H9 (cell line): Measurements from ENCODE around the gene CD72. TPM values are rescaled to one million over a fixed set of nuclear protein-coding genes. Genes with fewer than 3 reads are reported as not detected.
A peak's percentile ranks its signal among the peaks of the same experiment; 100 is the strongest.

Experiments
- DNase-seq: peaks from one replicate; pipeline ENCODE4 v3.0.0-alpha.2; 2017
- H2AFZ ChIP-seq: one replicate; pipeline ENCODE4 v1.6.1; 2013; ENCODE audit warnings: mild to moderate bottlenecking, low read length, control low read depth, moderate library complexity
- H2AK5ac ChIP-seq: 2 replicates; pipeline ENCODE4 v1.6.1; 2013; ENCODE audit warnings: low read length, control low read depth, mixed read lengths; ENCODE audit not compliant: insufficient read length
- H2BK120ac ChIP-seq: one replicate; pipeline ENCODE4 v1.6.1; 2013; ENCODE audit warnings: low read depth, mild to moderate bottlenecking, low read length, control low read depth, inconsistent platforms; ENCODE audit not compliant: poor library complexity, severe bottlenecking
- H2BK12ac ChIP-seq: 2 replicates; pipeline ENCODE4 v1.6.1; 2013; ENCODE audit warnings: low read length, control low read depth, mixed read lengths, low read depth; ENCODE audit not compliant: insufficient read length
- H2BK15ac ChIP-seq: 2 replicates; pipeline ENCODE4 v1.6.1; 2013; ENCODE audit warnings: low read depth, low read length, control low read depth
- H2BK20ac ChIP-seq: one replicate; pipeline ENCODE4 v1.6.1; 2013; ENCODE audit warnings: low read depth, mild to moderate bottlenecking, low read length, control low read depth, inconsistent platforms; ENCODE audit not compliant: poor library complexity, severe bottlenecking
- H2BK5ac ChIP-seq: 2 replicates; pipeline ENCODE4 v1.6.1; 2013; ENCODE audit warnings: low read length, control low read depth, mixed read lengths; ENCODE audit not compliant: insufficient read length
- H3K14ac ChIP-seq: 2 replicates; pipeline ENCODE4 v1.6.1; 2013; ENCODE audit warnings: low read length, control low read depth; ENCODE audit not compliant: insufficient read depth
- H3K18ac ChIP-seq: 2 replicates; pipeline ENCODE4 v1.6.1; 2013; ENCODE audit warnings: low read depth, mild to moderate bottlenecking, mixed read lengths, low read length, control low read depth; ENCODE audit not compliant: insufficient read length
- H3K23ac ChIP-seq: 2 replicates; pipeline ENCODE4 v1.6.1; 2013; ENCODE audit warnings: low read length, control low read depth, mixed read lengths, low read depth; ENCODE audit not compliant: insufficient read length
- H3K23me2 ChIP-seq: 2 replicates; pipeline ENCODE4 v1.6.1; 2013; ENCODE audit warnings: low read depth, mild to moderate bottlenecking, mixed read lengths, low read length, control low read depth; ENCODE audit not compliant: insufficient read length, poor library complexity, severe bottlenecking
- H3K27ac ChIP-seq: 2 replicates; pipeline ENCODE4 v1.5.1; 2013; ENCODE audit warnings: low read length, control low read depth, mixed read lengths, low read depth; ENCODE audit not compliant: insufficient read length
- H3K27me3 ChIP-seq: 2 replicates; pipeline ENCODE4 v1.6.1; 2013; ENCODE audit warnings: low read length, control low read depth, inconsistent platforms; ENCODE audit not compliant: insufficient read depth
- H3K4ac ChIP-seq: 2 replicates; pipeline ENCODE4 v1.6.1; 2013; ENCODE audit warnings: low read depth, mild to moderate bottlenecking, control low read depth, inconsistent platforms, low read length, moderate library complexity
- H3K4me1 ChIP-seq: 2 replicates; pipeline ENCODE4 v1.6.1; 2013; ENCODE audit warnings: low read length, control low read depth, inconsistent platforms; ENCODE audit not compliant: insufficient read depth
- H3K4me2 ChIP-seq: 2 replicates; pipeline ENCODE4 v1.6.1; 2013; ENCODE audit warnings: low read length, control low read depth, mixed read lengths; ENCODE audit not compliant: insufficient read length, insufficient read depth
- H3K56ac ChIP-seq: 2 replicates; pipeline ENCODE4 v1.6.1; 2013; ENCODE audit warnings: low read depth, mild to moderate bottlenecking, mixed read lengths, low read length, control low read depth; ENCODE audit not compliant: insufficient read length
- H3K79me1 ChIP-seq: 2 replicates; pipeline ENCODE4 v1.6.1; 2013; ENCODE audit warnings: low read depth, mild to moderate bottlenecking, moderate library complexity, low read length, control low read depth, inconsistent platforms; ENCODE audit not compliant: insufficient read depth, poor library complexity, severe bottlenecking
- H3K79me2 ChIP-seq: 2 replicates; pipeline ENCODE4 v1.6.1; 2013; ENCODE audit warnings: low read length, control low read depth, inconsistent platforms; ENCODE audit not compliant: insufficient read depth
- H3K9ac ChIP-seq: 2 replicates; pipeline ENCODE4 v1.6.1; 2013; ENCODE audit warnings: low read length, control low read depth, mixed read lengths; ENCODE audit not compliant: insufficient read length; ENCODE audit errors: extremely low read depth
- H3K9me3 ChIP-seq: one replicate; pipeline ENCODE4 v1.6.1; 2013; ENCODE audit warnings: low read depth, low read length, inconsistent platforms; ENCODE audit not compliant: control insufficient read depth
- H3T11ph ChIP-seq: one replicate; pipeline ENCODE4 v1.6.1; 2013; ENCODE audit warnings: mild to moderate bottlenecking, low read length, control low read depth, inconsistent platforms
- H4K20me1 ChIP-seq: one replicate; pipeline ENCODE4 v1.6.1; 2013; ENCODE audit not compliant: control insufficient read depth, insufficient read length, insufficient read depth
- H4K5ac ChIP-seq: 2 replicates; pipeline ENCODE4 v1.6.1; 2013; ENCODE audit warnings: low read depth, mild to moderate bottlenecking, mixed read lengths, low read length, control low read depth; ENCODE audit not compliant: insufficient read length
- H4K8ac ChIP-seq: replicated peaks from 2 replicates; pipeline ENCODE4 v1.6.1; 2013; ENCODE audit warnings: low read length, control low read depth, mixed read lengths, low read depth; ENCODE audit not compliant: insufficient read length
- H4K91ac ChIP-seq: 2 replicates; pipeline ENCODE4 v1.6.1; 2013; ENCODE audit warnings: low read depth, mild to moderate bottlenecking, moderate library complexity, mixed read lengths, low read length, control low read depth; ENCODE audit not compliant: insufficient read length
- H3K27ac Mint-ChIP-seq, 3 experiments: 2 replicates in 2 of 3; 3 replicates in 1 of 3; pipeline ENCODE4 v1.8.0; 2020 to 2021; ENCODE audit warnings: mixed read lengths in 3 of 3, mild to moderate bottlenecking in 1 of 3, moderate library complexity in 1 of 3
- H3K27me3 Mint-ChIP-seq: 2 replicates; pipeline ENCODE4 v1.8.0; 2021; ENCODE audit warnings: low read depth, mild to moderate bottlenecking, moderate library complexity, mixed read lengths
- H3K36me3 Mint-ChIP-seq, 3 experiments: 2 replicates in 2 of 3; 3 replicates in 1 of 3; pipeline ENCODE4 v1.8.0; 2020 to 2021; ENCODE audit warnings: low read depth in 3 of 3, mixed read lengths in 3 of 3; ENCODE audit not compliant: insufficient read depth in 1 of 3
- H3K4me1 Mint-ChIP-seq, 2 experiments: 2 replicates each; pipeline ENCODE4 v1.8.0; 2020; ENCODE audit warnings: mixed read lengths in 2 of 2
- H3K4me3 Mint-ChIP-seq, 2 experiments: 2 replicates in 1 of 2; 3 replicates in 1 of 2; pipeline ENCODE4 v1.8.0; 2020 to 2021; ENCODE audit warnings: mild to moderate bottlenecking in 2 of 2, mixed read lengths in 2 of 2, moderate library complexity in 1 of 2
- H3K9me3 Mint-ChIP-seq, 2 experiments: 2 replicates in 1 of 2; 3 replicates in 1 of 2; pipeline ENCODE4 v1.8.0; 2020; ENCODE audit warnings: mild to moderate bottlenecking in 2 of 2, mixed read lengths in 2 of 2, moderate library complexity in 1 of 2
- WGBS: extraction: QIAGEN DNeasy Blood & Tissue Kit; methylation state at CpG from one replicate; pipeline ENCODE4 v1.1.7; 2013; ENCODE audit warnings: missing lambda C conversion rate, low lambda C conversion rate, mixed read lengths; ENCODE audit not compliant: insufficient read length; ENCODE audit errors: extremely low coverage; 5-methylcytosine and 5-hydroxymethylcytosine counted together
- total RNA-seq: library from RNA; stranded (reverse); gene quantifications from 2 replicates; pipeline ENCODE4 v1.2.1, GENCODE V29; 2021
- TF ChIP-seq, protein P1 (sequence below): fragments of 200-600 bp; sonication (generic); conservative IDR thresholded peaks from 3 replicates; pipeline ENCODE4 v1.8.0; 2021; ENCODE audit warnings: antibody characterized with exemption, mild to moderate bottlenecking

CD72 gene
- total RNA-seq, 1 experiment from 2014 or later, result 3.9 TPM

DNA sequence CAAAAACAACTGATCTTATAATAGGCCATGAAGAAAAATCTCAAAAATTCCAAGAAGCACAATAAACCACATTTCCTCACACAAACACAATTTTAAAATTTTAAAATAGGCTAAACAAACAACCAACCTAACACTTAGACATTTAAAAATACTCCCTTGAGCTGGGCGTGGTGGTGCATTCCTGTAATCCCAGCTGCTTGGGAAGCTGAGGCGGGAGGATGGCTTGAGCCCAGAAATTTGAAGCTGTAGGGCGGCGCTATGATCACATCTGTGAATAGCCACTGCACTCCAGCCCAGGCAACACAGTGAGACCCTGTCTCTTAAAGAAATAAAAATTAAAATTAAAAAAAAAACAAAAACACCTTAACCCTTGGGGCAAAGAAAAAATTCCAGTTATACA, 50.0 kb downstream of the CD72 start:
- Histone ChIP-seq H2BK5ac (no peak overlapping the region), H3K79me1 (no peaks in the 10 kb centered on the region), H3K27ac (no peak overlapping the region), H2BK15ac (no peak overlapping the region), H3K14ac (no peak overlapping the region), H3K27me3 (no peaks in the 10 kb centered on the region), H2BK20ac (no peak overlapping the region), H3K79me2 (no peaks in the 10 kb centered on the region), H3K4ac (no peak overlapping the region), H3K56ac (no peak overlapping the region), H3K23me2 (no peaks in the 10 kb centered on the region), H2BK12ac (no peak overlapping the region), H3T11ph (no peak overlapping the region), H2AK5ac (no peak overlapping the region), H4K5ac (no peak overlapping the region), H3K18ac (no peak overlapping the region), H3K9me3 (no peaks in the 10 kb centered on the region), H2BK120ac (no peak overlapping the region), H4K91ac (no peak overlapping the region), H3K23ac (no peak overlapping the region), H3K9ac (no peak overlapping the region), H3K4me1 (no peaks in the 10 kb centered on the region), H2AFZ (no peak overlapping the region), H4K8ac (no peak overlapping the region), H4K20me1 (no peaks in the 10 kb centered on the region), H3K4me2 (no peak overlapping the region)
- Mint-ChIP-seq H3K4me1 (peaks cover 8 to 12% of the 10 kb centered on the region in 2 experiments), H3K27me3 (no peaks in the 10 kb centered on the region), H3K36me3 (no peaks in the 10 kb centered on the region), H3K9me3 (no peaks in the 10 kb centered on the region), H3K4me3 (no peak overlapping the region), H3K27ac (no peak overlapping the region)
- DNase-seq, result no peak
- TF ChIP-seq, protein P1, sequence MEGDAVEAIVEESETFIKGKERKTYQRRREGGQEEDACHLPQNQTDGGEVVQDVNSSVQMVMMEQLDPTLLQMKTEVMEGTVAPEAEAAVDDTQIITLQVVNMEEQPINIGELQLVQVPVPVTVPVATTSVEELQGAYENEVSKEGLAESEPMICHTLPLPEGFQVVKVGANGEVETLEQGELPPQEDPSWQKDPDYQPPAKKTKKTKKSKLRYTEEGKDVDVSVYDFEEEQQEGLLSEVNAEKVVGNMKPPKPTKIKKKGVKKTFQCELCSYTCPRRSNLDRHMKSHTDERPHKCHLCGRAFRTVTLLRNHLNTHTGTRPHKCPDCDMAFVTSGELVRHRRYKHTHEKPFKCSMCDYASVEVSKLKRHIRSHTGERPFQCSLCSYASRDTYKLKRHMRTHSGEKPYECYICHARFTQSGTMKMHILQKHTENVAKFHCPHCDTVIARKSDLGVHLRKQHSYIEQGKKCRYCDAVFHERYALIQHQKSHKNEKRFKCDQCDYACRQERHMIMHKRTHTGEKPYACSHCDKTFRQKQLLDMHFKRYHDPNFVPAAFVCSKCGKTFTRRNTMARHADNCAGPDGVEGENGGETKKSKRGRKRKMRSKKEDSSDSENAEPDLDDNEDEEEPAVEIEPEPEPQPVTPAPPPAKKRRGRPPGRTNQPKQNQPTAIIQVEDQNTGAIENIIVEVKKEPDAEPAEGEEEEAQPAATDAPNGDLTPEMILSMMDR, result peak; percentile 25; the same call in 1 of the 3 replicates
- WGBS, result no CpG with 5 or more reads among the region's 4 CpGs
